Measurements from ENCODE around the gene TLN1. TPM values are rescaled to one million over a fixed set of nuclear protein-coding genes. Genes with fewer than 3 reads are reported as not detected.

TLN1 gene
- total and polyA plus RNA-seq, 2 donors (not counting 1 experiment from before 2014, with no cell fraction given), result 102 to 280 TPM

DNA sequence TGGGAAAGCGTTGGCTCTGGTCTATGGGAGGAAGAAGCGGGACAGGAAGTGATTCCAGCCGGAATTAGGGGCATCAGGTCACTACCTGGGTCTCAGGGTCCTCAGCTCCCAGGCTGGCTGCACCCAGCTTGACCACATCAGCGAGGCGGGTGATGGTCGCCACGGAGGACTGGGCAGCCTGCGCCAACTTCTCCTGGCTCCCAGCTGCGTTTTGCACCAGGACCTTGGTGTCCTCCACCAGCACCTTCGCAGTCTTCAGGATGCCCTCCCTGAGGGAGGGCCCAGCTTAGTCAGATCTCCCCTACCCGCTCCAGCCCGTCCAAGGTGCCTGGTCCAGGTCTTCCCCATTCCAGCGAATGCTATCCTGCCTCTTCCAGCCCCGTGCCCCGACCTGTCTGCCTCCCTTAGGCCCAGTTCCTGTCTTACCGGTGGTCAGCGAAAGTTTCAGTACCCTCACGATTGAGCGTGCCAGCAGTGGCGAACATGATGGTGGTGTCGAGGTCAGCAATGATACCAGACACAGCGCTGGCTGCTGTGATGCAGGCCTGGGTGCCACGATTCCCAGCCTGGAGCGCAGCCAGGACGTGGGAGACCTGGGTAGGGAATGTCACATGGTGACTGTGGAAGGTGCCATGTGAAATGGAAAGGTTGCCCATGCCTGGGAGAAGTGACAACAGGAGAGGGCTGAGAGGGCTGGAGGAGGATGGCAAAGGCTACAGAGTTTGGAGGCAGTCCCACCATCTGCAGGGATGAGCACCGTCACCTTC lies 27.9 kb downstream of the TLN1 start:
- H3K9me3 Mint-ChIP-seq (ENCODE audit: insufficient read depth), result no peaks in the 10 kb centered on the region
- intact Hi-C loops (cut with micrococcal nuclease), result no loop called here
- WGBS (ENCODE audit: insufficient coverage), result 98% methylated on average over 26 of the region's 26 CpGs
- ChIA-PET POLR2A (no interaction called here), CTCF (interaction anchor here (20.4 kb wide), 1 partner anchor 9 kb away, joined by 195 read pairs; the partner anchor contains the start of gene TPM2)
- no peak overlapping the region for H3K4me3 Mint-ChIP-seq
- Histone ChIP-seq H3K4me2 (replicated peaks; ENCODE audit: low read depth, low read length, poor library complexity, severe bottlenecking) (no peak overlapping the region), H3K27ac (ENCODE audit: low read length in 2 of 2) (no peak overlapping the region), H3K36me3 (replicated peaks in 1 of 2; ENCODE audit: control extremely low read depth in 1 of 2, control insufficient read depth in 1 of 2, extremely low read depth in 1 of 2, insufficient read depth in 2 of 2, low read length in 1 of 2) (peaks cover 4 to 97% of the 10 kb centered on the region in 2 experiments), H3K4me3 (ENCODE audit: control extremely low read depth in 1 of 5, extremely low read depth in 1 of 5, insufficient read depth in 1 of 5, low read depth in 2 of 5, low read length in 4 of 5) (no peak overlapping the region), H2AFZ (ENCODE audit: insufficient read depth, low read depth, low read length, poor library complexity, severe bottlenecking) (no peak overlapping the region), H4K20me1 (ENCODE audit: control insufficient read depth, insufficient read depth, low read length, poor library complexity, severe bottlenecking) (peaks cover 25% of the 10 kb centered on the region), H3K79me2 (ENCODE audit: control insufficient read depth, insufficient read depth, low read length) (peaks cover 13% of the 10 kb centered on the region), H3K4me1 (ENCODE audit: control insufficient read depth in 2 of 2, insufficient read depth in 2 of 2, low read length in 2 of 2) (no peaks in the 10 kb centered on the region), H3K9ac (ENCODE audit: low read length) (no peak overlapping the region), H3K27me3 (replicated peaks in 1 of 4; ENCODE audit: control extremely low read depth in 1 of 4, control insufficient read depth in 3 of 4, insufficient read depth in 4 of 4, low read length in 3 of 4) (no peaks in the 10 kb centered on the region), H3K9me3 (ENCODE audit: control extremely low read depth in 1 of 3, control insufficient read depth in 2 of 3, insufficient read depth in 1 of 3, low read length in 2 of 3) (no peaks in the 10 kb centered on the region)
- ATAC-seq (ENCODE audit: low read depth) (no peak), DNase-seq (no peak)
- H3K27me3 Mint-ChIP-seq, result no peaks in the 10 kb centered on the region
- H3K4me1 Mint-ChIP-seq, result no peaks in the 10 kb centered on the region
- H3K27ac Mint-ChIP-seq, result no peak overlapping the region
- TF ChIP-seq, protein P1, sequence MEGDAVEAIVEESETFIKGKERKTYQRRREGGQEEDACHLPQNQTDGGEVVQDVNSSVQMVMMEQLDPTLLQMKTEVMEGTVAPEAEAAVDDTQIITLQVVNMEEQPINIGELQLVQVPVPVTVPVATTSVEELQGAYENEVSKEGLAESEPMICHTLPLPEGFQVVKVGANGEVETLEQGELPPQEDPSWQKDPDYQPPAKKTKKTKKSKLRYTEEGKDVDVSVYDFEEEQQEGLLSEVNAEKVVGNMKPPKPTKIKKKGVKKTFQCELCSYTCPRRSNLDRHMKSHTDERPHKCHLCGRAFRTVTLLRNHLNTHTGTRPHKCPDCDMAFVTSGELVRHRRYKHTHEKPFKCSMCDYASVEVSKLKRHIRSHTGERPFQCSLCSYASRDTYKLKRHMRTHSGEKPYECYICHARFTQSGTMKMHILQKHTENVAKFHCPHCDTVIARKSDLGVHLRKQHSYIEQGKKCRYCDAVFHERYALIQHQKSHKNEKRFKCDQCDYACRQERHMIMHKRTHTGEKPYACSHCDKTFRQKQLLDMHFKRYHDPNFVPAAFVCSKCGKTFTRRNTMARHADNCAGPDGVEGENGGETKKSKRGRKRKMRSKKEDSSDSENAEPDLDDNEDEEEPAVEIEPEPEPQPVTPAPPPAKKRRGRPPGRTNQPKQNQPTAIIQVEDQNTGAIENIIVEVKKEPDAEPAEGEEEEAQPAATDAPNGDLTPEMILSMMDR (IDR thresholded peaks at IDR 0.05), result no peak
- TF ChIP-seq EZH2 (IDR thresholded peaks at IDR 0.05; ENCODE audit: borderline replicate concordance, insufficient read depth, low read depth, low read length, poor library complexity, severe bottlenecking), result no peak

DNA sequence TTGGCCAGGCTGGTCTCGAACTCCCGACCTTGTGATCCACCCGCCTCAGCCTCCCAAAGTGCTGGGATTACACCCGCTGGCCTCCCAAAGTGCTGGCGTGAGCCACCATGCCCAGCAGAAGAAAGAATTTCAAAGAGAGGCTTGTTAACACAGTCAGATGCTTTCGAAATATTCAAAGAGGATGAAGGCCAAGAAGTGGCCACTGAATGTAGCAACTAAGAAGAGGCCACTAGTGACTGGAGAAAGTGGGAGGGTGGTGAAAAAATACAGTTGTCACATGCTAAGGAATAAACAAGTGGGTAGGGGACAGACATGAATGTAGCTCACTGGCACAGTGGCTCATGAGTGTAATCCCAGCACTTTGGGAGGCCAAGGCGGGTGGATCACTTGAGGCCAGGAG lies 29.3 kb downstream of the TLN1 start:
- no peaks in the 10 kb centered on the region for H3K9me3 Mint-ChIP-seq (ENCODE audit: insufficient read depth)
- ChIA-PET CTCF (no interaction called here), POLR2A (no interaction called here)
- Histone ChIP-seq H3K4me3 (ENCODE audit: control extremely low read depth in 1 of 5, extremely low read depth in 1 of 5, insufficient read depth in 1 of 5, low read depth in 2 of 5, low read length in 4 of 5) (no peak overlapping the region), H2AFZ (ENCODE audit: insufficient read depth, low read depth, low read length, poor library complexity, severe bottlenecking) (no peak overlapping the region), H3K27me3 (replicated peaks in 1 of 4; ENCODE audit: control extremely low read depth in 1 of 4, control insufficient read depth in 3 of 4, insufficient read depth in 4 of 4, low read length in 3 of 4) (no peaks in the 10 kb centered on the region), H3K36me3 (replicated peaks in 1 of 2; ENCODE audit: control extremely low read depth in 1 of 2, control insufficient read depth in 1 of 2, extremely low read depth in 1 of 2, insufficient read depth in 2 of 2, low read length in 1 of 2) (peaks cover 4 to 98% of the 10 kb centered on the region in 2 experiments), H3K79me2 (ENCODE audit: control insufficient read depth, insufficient read depth, low read length) (peaks cover 2% of the 10 kb centered on the region), H4K20me1 (ENCODE audit: control insufficient read depth, insufficient read depth, low read length, poor library complexity, severe bottlenecking) (peaks cover 25% of the 10 kb centered on the region), H3K9me3 (ENCODE audit: control extremely low read depth in 1 of 3, control insufficient read depth in 2 of 3, insufficient read depth in 1 of 3, low read length in 2 of 3) (no peaks in the 10 kb centered on the region), H3K4me1 (ENCODE audit: control insufficient read depth in 2 of 2, insufficient read depth in 2 of 2, low read length in 2 of 2) (no peaks in the 10 kb centered on the region), H3K9ac (ENCODE audit: low read length) (no peak overlapping the region), H3K27ac (ENCODE audit: low read length in 2 of 2) (no peak overlapping the region), H3K4me2 (replicated peaks; ENCODE audit: low read depth, low read length, poor library complexity, severe bottlenecking) (no peak overlapping the region)
- no peaks in the 10 kb centered on the region for H3K4me1 Mint-ChIP-seq
- intact Hi-C loops (cut with micrococcal nuclease), result no loop called here
- DNase-seq (no peak), ATAC-seq (ENCODE audit: low read depth) (no peak)
- no peak overlapping the region for H3K4me3 Mint-ChIP-seq
- TF ChIP-seq, protein P1 (IDR thresholded peaks at IDR 0.05), result no peak
- no peak for TF ChIP-seq EZH2 (IDR thresholded peaks at IDR 0.05; ENCODE audit: borderline replicate concordance, insufficient read depth, low read depth, low read length, poor library complexity, severe bottlenecking)
- no peaks in the 10 kb centered on the region for H3K27me3 Mint-ChIP-seq
- 99% methylated on average over 6 of the region's 7 CpGs for WGBS (ENCODE audit: insufficient coverage)
- no peak overlapping the region for H3K27ac Mint-ChIP-seq
